HG03066 (cell line): ENCODE results near the gene ENTPD2.
A peak's percentile ranks its signal among the peaks of the same experiment; 100 is the strongest.

Experiments used
- ATAC-seq: cut with Tn5 transposase; IDR thresholded peaks from one replicate; pipeline ENCODE4 v1.9.1; 2021; ENCODE audit warnings: low read depth; ENCODE audit not compliant: unreplicated experiment

Gene ENTPD2

DNA sequence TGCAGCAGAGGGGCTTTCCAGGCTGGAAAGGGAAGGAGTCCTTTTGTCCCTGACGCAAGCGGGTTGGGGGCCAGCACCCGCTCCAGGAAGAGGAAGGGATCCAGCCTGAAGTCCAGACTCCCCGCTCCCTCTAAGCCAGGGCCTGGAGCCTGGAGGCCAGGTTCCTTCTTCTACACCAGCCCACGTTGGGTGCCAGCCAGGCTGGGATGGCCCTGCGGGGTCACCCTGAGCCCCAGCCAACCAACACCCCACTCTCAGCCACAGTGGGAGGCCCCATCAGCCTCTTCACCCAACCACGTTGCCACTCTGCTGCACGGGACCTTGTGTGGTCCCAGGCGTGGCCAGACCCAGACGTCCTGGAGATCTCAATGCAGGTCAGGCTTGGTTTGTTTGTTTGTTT lies 21.0 kb downstream of the ENTPD2 start:
- no peak for ATAC-seq

GRCh38 chr9:137031904-137032640 lies 21.8 kb downstream of the ENTPD2 start, which contains the start of gene FUT7:
TSS of gene FUT7 (minus strand) at chr9:137032088. CDS start at chr9:137031991, 97 bp downstream.
- no peak for ATAC-seq

GRCh38 chr9:137030538-137031527 lies 23.0 kb downstream of the ENTPD2 start:
- no peak for ATAC-seq

GRCh38 chr9:137030006-137030405 lies 23.9 kb downstream of the ENTPD2 start:
- no peak for ATAC-seq

GRCh38 chr9:137029058-137029936 lies 24.6 kb downstream of the ENTPD2 start:
- ATAC-seq = peak; percentile 47

GRCh38 chr9:137028263-137029057 lies 25.4 kb downstream of the ENTPD2 start:
- ATAC-seq = peak; percentile 38

GRCh38 chr9:137027369-137028262 lies 26.2 kb downstream of the ENTPD2 start, which contains the start of gene ABCA2:
TSS of gene ABCA2 (minus strand) at chr9:137028237. CDS start at chr9:137028140, 97 bp downstream.
- ATAC-seq = no peak

DNA sequence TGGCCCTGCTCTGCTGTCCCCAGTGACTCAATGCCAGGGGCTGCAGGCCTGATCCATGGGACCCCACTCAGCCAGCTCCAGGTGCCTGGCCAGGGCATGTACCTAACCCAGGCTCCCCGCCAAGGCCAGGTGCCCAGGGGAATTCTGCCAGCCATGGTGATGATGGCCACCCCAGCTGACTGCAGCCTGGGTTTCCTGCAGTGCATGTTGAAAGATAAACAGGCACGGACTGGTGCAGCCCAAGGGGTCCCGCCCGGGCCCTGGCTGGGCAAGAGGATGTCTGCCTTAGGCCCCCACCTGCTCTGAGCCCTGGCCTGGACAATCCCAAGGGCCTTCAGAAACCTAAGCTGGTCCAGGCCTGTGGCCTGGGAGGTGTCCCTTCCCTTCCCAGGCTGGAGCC lies 27.0 kb downstream of the ENTPD2 start:
- no peak for ATAC-seq

DNA sequence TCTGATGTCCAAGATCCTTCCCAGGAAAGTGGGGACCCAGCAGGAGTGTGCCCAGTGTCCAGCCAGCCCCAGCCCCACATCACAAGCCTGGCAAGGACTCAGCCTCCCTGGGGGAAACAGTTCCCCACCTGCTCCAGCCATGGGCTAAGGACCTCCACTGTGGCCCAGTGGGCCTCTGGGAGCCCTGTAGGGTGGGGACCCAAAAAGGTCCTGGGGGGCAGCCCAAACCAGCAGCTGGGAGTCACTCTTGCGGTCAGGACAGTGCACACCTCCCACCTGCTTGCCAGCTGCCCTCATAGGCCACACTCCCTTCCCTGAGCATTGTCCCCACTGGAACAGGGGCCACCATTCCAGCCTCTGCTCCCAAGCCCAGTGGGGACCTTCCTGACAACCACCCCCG lies 27.5 kb downstream of the ENTPD2 start:
- no peak for ATAC-seq

DNA sequence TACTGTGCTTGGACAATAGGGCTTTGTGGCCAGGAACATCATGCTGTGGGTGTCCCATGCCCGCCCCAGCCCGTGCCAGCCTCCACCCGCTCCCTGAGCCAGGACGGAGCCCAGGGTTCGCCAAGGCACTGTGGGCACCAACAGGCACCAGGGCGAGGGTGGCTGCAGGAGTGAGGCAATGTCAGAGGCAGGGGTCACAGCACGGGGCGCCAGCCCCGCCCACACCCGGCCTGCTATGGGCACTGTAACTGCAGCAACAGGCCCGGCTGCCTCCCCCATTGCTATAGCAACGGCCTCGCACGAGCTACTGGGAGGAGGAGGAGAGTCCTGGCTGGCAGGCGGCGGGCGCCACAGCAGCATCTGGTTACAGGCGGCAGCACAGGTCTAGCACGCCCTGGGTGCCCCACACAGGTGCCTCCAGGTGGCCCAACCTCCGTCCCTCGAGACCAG lies 28.3 kb downstream of the ENTPD2 start:
- ATAC-seq = no peak

GRCh38 chr9:137023583-137023991 lies 30.3 kb downstream of the ENTPD2 start:
- ATAC-seq = no peak

- ATAC-seq = no peak
Measured at GRCh38 chr9:137023157-137023556, 30.7 kb downstream of the ENTPD2 start.

GRCh38 chr9:137022662-137023008 lies 31.2 kb downstream of the ENTPD2 start:
- ATAC-seq = no peak

- no peak for ATAC-seq
Measured at GRCh38 chr9:137021979-137022661, 31.7 kb downstream of the ENTPD2 start.

GRCh38 chr9:137021568-137021978 lies 32.3 kb downstream of the ENTPD2 start:
- ATAC-seq = no peak

DNA sequence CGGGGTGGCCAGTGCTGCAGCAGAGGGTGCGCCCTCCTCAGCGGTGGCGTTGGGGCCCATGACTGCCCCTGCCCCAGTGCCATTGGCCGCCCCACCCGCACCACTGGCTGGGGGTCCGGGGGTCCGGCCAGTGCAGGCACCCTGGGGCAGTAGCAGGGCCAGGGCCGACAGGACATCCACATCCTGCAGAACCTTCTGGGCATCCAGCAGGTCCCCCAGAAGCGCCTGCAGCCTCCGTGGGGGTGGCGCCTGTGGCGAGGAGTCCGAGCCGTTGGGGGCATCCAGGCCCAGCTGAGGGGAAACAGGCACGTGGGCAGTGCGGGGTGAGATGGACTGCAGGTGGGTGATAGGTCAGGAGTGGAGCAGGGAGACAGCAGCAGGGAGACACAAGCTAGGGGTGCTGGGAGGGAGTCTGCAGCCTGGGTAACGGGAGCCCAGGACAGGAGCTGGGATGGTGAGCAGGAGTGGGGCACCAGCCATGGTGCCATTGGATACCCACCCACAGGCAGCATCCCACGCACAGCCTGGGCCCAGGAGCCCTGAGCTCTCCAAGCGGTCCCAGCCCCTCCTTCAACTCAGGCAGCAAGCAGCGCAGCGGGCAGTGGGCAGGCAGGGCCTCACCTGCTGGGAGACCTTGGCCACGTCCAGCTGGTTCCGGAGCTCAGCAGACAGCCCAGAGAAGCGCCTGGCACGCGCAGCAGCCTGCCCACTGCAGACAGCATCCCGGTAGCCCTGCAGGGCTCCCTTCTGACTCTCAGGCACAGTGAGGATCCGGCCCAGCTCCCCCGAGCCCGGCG lies 32.9 kb downstream of the ENTPD2 start:
- ATAC-seq = no peak
